H1 (cell line): ENCODE measurements around the gene KRTAP5-6. TPM values are rescaled to one million over a fixed set of nuclear protein-coding genes. Genes with fewer than 3 reads are reported as not detected.
"Not testable (repeated sequence)": the region's sequence is repeated elsewhere in the genome, so short reads cannot be mapped to it uniquely, and the experiment has no call there.

ENCODE experiments used
- CTCF ChIA-PET: fragments of 300-600 bp; sonication (Branson Sonifier 250); formaldehyde crosslinking; loops from one replicate; lab custom pipeline; 2021; ENCODE audit not compliant: partially characterized antibody; lab: Charles Lee
- POLR2A ChIA-PET: fragments of 300-600 bp; sonication (Branson Sonifier 250); formaldehyde crosslinking; loops from one replicate; lab custom pipeline; 2021; ENCODE audit warnings: inconsistent platforms; ENCODE audit not compliant: partially characterized antibody; lab: Charles Lee
- DNase-seq, 2 experiments: peaks; one replicate each; pipeline versions ENCODE4 v3.0.0 to v3.0.0-alpha.2; 2010 to 2022; ENCODE audit warnings: low spot score in 2 of 2, low read depth in 1 of 2, mixed read lengths in 1 of 2
- FAIRE-seq: peaks from 2 replicates; lab custom pipeline; 2011; peaks lifted over from hg19 to GRCh38; lab: Jason Lieb, UNC
- H2AFZ ChIP-seq: 2 replicates; pipeline ENCODE4 v1.8.1; 2012; ENCODE audit warnings: low read length, inconsistent platforms
- H2AK5ac ChIP-seq: 2 replicates; pipeline ENCODE4 v1.6.1; 2013; ENCODE audit warnings: low read depth, low read length
- H2BK120ac ChIP-seq: replicated peaks from 2 replicates; pipeline ENCODE3; 2013; ENCODE audit warnings: low read depth, low read length, inconsistent platforms
- H2BK12ac ChIP-seq: 2 replicates; pipeline ENCODE4 v1.6.1; 2013; ENCODE audit warnings: low read depth, low read length
- H2BK15ac ChIP-seq: 2 replicates; pipeline ENCODE4 v1.6.1; 2013; ENCODE audit warnings: low read length
- H2BK20ac ChIP-seq: 2 replicates; pipeline ENCODE4 v1.6.1; 2013; ENCODE audit warnings: low read length
- H2BK5ac ChIP-seq: 2 replicates; pipeline ENCODE4 v1.6.1; 2013; ENCODE audit warnings: low read depth, low read length
- H3K14ac ChIP-seq: 2 replicates; pipeline ENCODE4 v1.6.1; 2013; ENCODE audit warnings: inconsistent platforms; ENCODE audit not compliant: insufficient read length
- H3K18ac ChIP-seq: 2 replicates; pipeline ENCODE4 v1.6.1; 2013; ENCODE audit warnings: low read length; ENCODE audit errors: extremely low read depth
- H3K23ac ChIP-seq: 2 replicates; pipeline ENCODE4 v1.6.1; 2013; ENCODE audit warnings: inconsistent platforms; ENCODE audit not compliant: insufficient read length
- H3K23me2 ChIP-seq: 2 replicates; pipeline ENCODE4 v1.6.1; 2013; ENCODE audit warnings: low read depth, low read length
- H3K27ac ChIP-seq: 2 replicates; pipeline ENCODE4 v1.6.1; 2011; ENCODE audit warnings: low read depth, low read length, inconsistent platforms
- H3K27me3 ChIP-seq, 4 experiments: replicated peaks in 1 of 4; 1 replicate in 1 of 4; 2 replicates in 3 of 4; pipeline versions ENCODE4 v1.6.1 to v1.8.1; 2011 to 2013; ENCODE audit warnings: low read length in 3 of 4, mild to moderate bottlenecking in 3 of 4, inconsistent platforms in 2 of 4, mixed read lengths in 2 of 4, moderate library complexity in 1 of 4; ENCODE audit not compliant: control insufficient read depth in 3 of 4, insufficient read depth in 3 of 4; ENCODE audit errors: extremely low read depth in 1 of 4
- H3K36me3 ChIP-seq, 4 experiments: 2 replicates each; pipeline versions ENCODE4 v1.6.1 to v1.8.1; 2011 to 2013; ENCODE audit warnings: mild to moderate bottlenecking in 4 of 4, low read length in 3 of 4, moderate library complexity in 2 of 4, control low read depth in 1 of 4, inconsistent platforms in 1 of 4; ENCODE audit not compliant: insufficient read depth in 4 of 4, control insufficient read depth in 2 of 4
- H3K4ac ChIP-seq: replicated peaks from 2 replicates; pipeline ENCODE3; 2013; ENCODE audit warnings: low read length, low read depth, mixed read lengths, inconsistent platforms; ENCODE audit not compliant: insufficient read length
- H3K4me1 ChIP-seq, 4 experiments: replicated peaks in 1 of 4; 1 replicate in 1 of 4; 2 replicates in 3 of 4; pipeline versions ENCODE4 v1.6.1 to v1.8.1; 2011 to 2013; ENCODE audit warnings: low read length in 3 of 4, inconsistent platforms in 2 of 4, mixed read lengths in 1 of 4; ENCODE audit not compliant: insufficient read depth in 4 of 4, control insufficient read depth in 3 of 4
- H3K4me2 ChIP-seq, 2 experiments: 2 replicates each; pipeline versions ENCODE4 v1.6.1 to v1.8.1; 2011 to 2013; ENCODE audit warnings: low read depth in 2 of 2, low read length in 2 of 2, control low read depth in 1 of 2, inconsistent platforms in 1 of 2, mild to moderate bottlenecking in 1 of 2; ENCODE audit not compliant: insufficient read depth in 1 of 2
- H3K4me3 ChIP-seq, 4 experiments: fragments of 200-600, 300-600 bp in 1 of 4; sonication (generic), shearing (Covaris generic), sonication (Bioruptor Twin) in 1 of 4; 2 replicates each; pipeline versions ENCODE4 v1.5.1 to v1.8.1; 2011 to 2016; ENCODE audit warnings: low read length in 4 of 4, low read depth in 3 of 4, control low read depth in 2 of 4, inconsistent platforms in 2 of 4, mild to moderate bottlenecking in 2 of 4, mixed read lengths in 1 of 4, moderate library complexity in 1 of 4; ENCODE audit not compliant: insufficient read depth in 2 of 4; ENCODE audit errors: extremely low read depth in 1 of 4
- H3K56ac ChIP-seq: replicated peaks from 2 replicates; pipeline ENCODE3; 2013; ENCODE audit warnings: low read depth, mild to moderate bottlenecking, mixed read lengths, low read length, inconsistent platforms; ENCODE audit not compliant: insufficient read length
- H3K79me1 ChIP-seq: 2 replicates; pipeline ENCODE4 v1.6.1; 2013; ENCODE audit warnings: low read depth, low read length, control low read depth
- H3K79me2 ChIP-seq, 2 experiments: 2 replicates each; pipeline versions ENCODE4 v1.6.1 to v1.8.1; 2012 to 2013; ENCODE audit warnings: low read length in 2 of 2, mild to moderate bottlenecking in 2 of 2, inconsistent platforms in 1 of 2; ENCODE audit not compliant: insufficient read depth in 2 of 2, control insufficient read depth in 1 of 2
- H3K9ac ChIP-seq, 4 experiments: replicated peaks in 1 of 4; 1 replicate in 1 of 4; 2 replicates in 3 of 4; pipeline versions ENCODE4 v1.6.1 to v1.8.1; 2011 to 2013; ENCODE audit warnings: low read depth in 3 of 4, low read length in 3 of 4, control low read depth in 2 of 4, mild to moderate bottlenecking in 2 of 4, moderate library complexity in 2 of 4, inconsistent platforms in 1 of 4; ENCODE audit errors: extremely low read depth in 1 of 4
- H3K9me3 ChIP-seq, 2 experiments: 2 replicates each; pipeline versions ENCODE4 v1.6.1 to v1.8.1; 2012 to 2013; ENCODE audit warnings: mild to moderate bottlenecking in 2 of 2, moderate library complexity in 2 of 2, control low read depth in 1 of 2, inconsistent platforms in 1 of 2, low read depth in 1 of 2, low read length in 1 of 2, mixed read lengths in 1 of 2; ENCODE audit not compliant: insufficient read depth in 2 of 2
- H4K20me1 ChIP-seq, 2 experiments: replicated peaks in 1 of 2; 2 replicates each; pipeline versions ENCODE3 to v1.8.1; 2011 to 2013; ENCODE audit warnings: inconsistent platforms in 2 of 2, low read length in 2 of 2, mild to moderate bottlenecking in 1 of 2; ENCODE audit not compliant: insufficient read depth in 2 of 2, control insufficient read depth in 1 of 2
- H4K5ac ChIP-seq: 2 replicates; pipeline ENCODE4 v1.6.1; 2013; ENCODE audit warnings: low read length, low read depth, mixed read lengths, inconsistent platforms; ENCODE audit not compliant: insufficient read length
- H4K8ac ChIP-seq: 2 replicates; pipeline ENCODE4 v1.8.0; 2013; ENCODE audit warnings: mild to moderate bottlenecking, moderate library complexity, low read length, inconsistent platforms; ENCODE audit not compliant: insufficient read depth; ENCODE audit errors: extremely low read depth
- H4K91ac ChIP-seq: replicated peaks from 2 replicates; pipeline ENCODE3; 2013; ENCODE audit warnings: low read length, mixed read lengths, inconsistent platforms; ENCODE audit not compliant: insufficient read length
- WGBS, 2 experiments: shearing (Covaris generic) in 1 of 2; methylation state at CpG; one replicate each; pipeline versions ENCODE4 v1.1.6 to v1.1.7; 2013 to 2015; ENCODE audit warnings: low lambda C conversion rate in 2 of 2, mixed read lengths in 2 of 2, inconsistent platforms in 1 of 2, low coverage in 1 of 2, missing lambda C conversion rate in 1 of 2; ENCODE audit not compliant: insufficient replicate concordance in 2 of 2, insufficient coverage in 1 of 2, insufficient read length in 1 of 2; ENCODE audit errors: extremely low coverage in 1 of 2, missing lambda C conversion rate in 1 of 2; 5-methylcytosine and 5-hydroxymethylcytosine counted together
- polyA plus RNA-seq, 7 experiments: library from polyadenylated mRNA; depleted of rRNA in 3 of 7; stranded (reverse) in 5 of 7; unstranded in 2 of 7; fragments of >200 nt in 5 of 7; fragments of 200-250 nt in 2 of 7; gene quantifications; 1 replicate in 5 of 7; 2 replicates in 1 of 7; 4 replicates in 1 of 7; pipeline versions ENCODE4 v1.2.1 to v1.2.3, GENCODE V29; 2011 to 2013; ENCODE audit warnings: missing spikeins in 2 of 7, mixed read lengths in 2 of 7
- total RNA-seq: library from RNA; stranded (reverse); fragmentation: NEBNext Ultra II Directional; extraction: Animal tissue kit (Norgen Biotek cat#: 25700); gene quantifications from 2 replicates; pipeline ENCODE4 v1.2.1, GENCODE V29; 2021

KRTAP5-6 gene
- total and polyA plus RNA-seq, 2 of the 8 experiments (the other 6 are each of a cell fraction or from before 2014, with no cell fraction given), result not detected

- H2BK15ac ChIP-seq, CTCF ChIA-PET, H2BK120ac ChIP-seq, H3K56ac ChIP-seq, H2BK5ac ChIP-seq, FAIRE-seq, H3K4me2 ChIP-seq, DNase-seq, H3K4me3 ChIP-seq, H3K79me1 ChIP-seq, H4K5ac ChIP-seq, H3K4ac ChIP-seq, H3K23me2 ChIP-seq, H3K23ac ChIP-seq, H4K20me1 ChIP-seq, H3K9ac ChIP-seq, H3K27me3 ChIP-seq, H3K36me3 ChIP-seq, H2BK12ac ChIP-seq, H3K4me1 ChIP-seq, H3K9me3 ChIP-seq, POLR2A ChIA-PET, H4K91ac ChIP-seq, H3K79me2 ChIP-seq, H2AK5ac ChIP-seq, H2BK20ac ChIP-seq, H3K18ac ChIP-seq, H2AFZ ChIP-seq, H4K8ac ChIP-seq, H3K14ac ChIP-seq, H3K27ac ChIP-seq: not testable (repeated sequence)
- 85% methylated on average over 17 of the region's 18 CpGs; no CpG with 5 or more reads in 1 of the 2 experiments for whole genome bisulfite sequencing, 2 experiments
Observed at GRCh38 chr11:1662699-1663283, 34.2 kb upstream of the KRTAP5-6 start.
